Spleen (tissue), 11 donors: ENCODE measurements around the gene KBTBD8. TPM values are rescaled to one million over a fixed set of nuclear protein-coding genes. Genes with fewer than 3 reads are reported as not detected.

Source experiments
- DNase-seq: peaks from one replicate; pipeline ENCODE4 v3.0.0-alpha.2; 2020
- H3K27ac ChIP-seq, 8 donors: fragments of 200-600 bp; sonication (generic) in 7 of 8; 1 replicate in 4 of 8; 2 replicates in 4 of 8; pipeline versions ENCODE4 v1.5.0 to v1.8.0; 2016 to 2021; ENCODE audit warnings: inconsistent platforms in 4 of 8, mild to moderate bottlenecking in 4 of 8, moderate library complexity in 1 of 8
- H3K27me3 ChIP-seq, 7 donors: fragments of 200-600 bp; sonication (generic) in 6 of 7; replicated peaks in 1 of 7; 1 replicate in 4 of 7; 2 replicates in 3 of 7; pipeline versions ENCODE4 v1.5.0 to v1.8.0; 2016 to 2021; ENCODE audit warnings: inconsistent platforms in 3 of 7, mild to moderate bottlenecking in 1 of 7
- H3K36me3 ChIP-seq, 6 donors: fragments of 200-600 bp; sonication (generic) in 5 of 6; 1 replicate in 4 of 6; 2 replicates in 2 of 6; pipeline versions ENCODE4 v1.5.0 to v1.8.0; 2016 to 2021; ENCODE audit warnings: inconsistent platforms in 2 of 6
- H3K4me1 ChIP-seq, 6 donors: fragments of 200-600 bp; sonication (generic) in 5 of 6; 1 replicate in 3 of 6; 2 replicates in 3 of 6; pipeline versions ENCODE4 v1.5.0 to v1.8.0; 2016 to 2021; ENCODE audit warnings: inconsistent platforms in 3 of 6
- H3K4me3 ChIP-seq, 8 donors: fragments of 200-600 bp; sonication (generic) in 7 of 8; 1 replicate in 4 of 8; 2 replicates in 4 of 8; pipeline versions ENCODE4 v1.5.0 to v1.8.0; 2016 to 2021; ENCODE audit warnings: inconsistent platforms in 4 of 8, mild to moderate bottlenecking in 4 of 8, moderate library complexity in 2 of 8
- H3K9me3 ChIP-seq, 8 donors: fragments of 200-600 bp; sonication (generic) in 7 of 8; 1 replicate in 4 of 8; 2 replicates in 4 of 8; pipeline versions ENCODE4 v1.5.0 to v1.8.0; 2016 to 2021; ENCODE audit warnings: inconsistent platforms in 4 of 8
- CTCF ChIP-seq, 11 experiments: fragments of 200-600 bp in 7 of 11; fragments of 450-650 bp in 4 of 11; sonication (generic) in 4 of 11; IDR thresholded peaks in 8 of 11; conservative IDR thresholded peaks in 3 of 11; 1 replicate in 7 of 11; 2 replicates in 4 of 11; pipeline versions ENCODE4 v1.4.0 to v1.8.0; 2016 to 2021; ENCODE audit warnings: antibody characterized with exemption in 11 of 11, inconsistent platforms in 4 of 11, mild to moderate bottlenecking in 1 of 11
- POLR2A ChIP-seq, 3 donors: fragments of 450-650 bp; IDR thresholded peaks; one replicate each; pipeline ENCODE4 v1.5.1; 2017; ENCODE audit warnings: antibody characterized with exemption in 3 of 3, mild to moderate bottlenecking in 1 of 3
- POLR2AphosphoS5 ChIP-seq, 3 donors: sonication (generic); formaldehyde crosslinking; IDR thresholded peaks; one replicate each; pipeline ENCODE4 v1.5.1; 2017; ENCODE audit warnings: antibody characterized with exemption in 3 of 3
- WGBS, 5 donors: extraction: QIAGEN DNeasy Blood & Tissue Kit in 3 of 5; methylation state at CpG; one replicate each; pipeline versions ENCODE4 v1.1.5 to v1.1.7; 2013 to 2018; 5-methylcytosine and 5-hydroxymethylcytosine counted together
- intact Hi-C: fragments of 100-400 bp; cut with DNase I; formaldehyde crosslinking; loops from one replicate; pipeline ENCODE4 v1.15.0; 2023; ENCODE audit warnings: low total_unique reads
- polyA plus RNA-seq, 3 donors: library from polyadenylated mRNA; stranded (reverse); fragments of 200-250 nt; gene quantifications; one replicate each; pipeline ENCODE4 v1.2.1, GENCODE V29; 2013
- total RNA-seq, 7 donors: library from RNA; depleted of rRNA in 3 of 7; stranded (reverse); fragments of >200 nt in 3 of 7; fragmentation: NEBNext Ultra II Directional in 4 of 7; extraction: Animal tissue kit (Norgen Biotek cat#: 25700) in 4 of 7; gene quantifications; one replicate each; pipeline versions ENCODE4 v1.1.0 to v1.2.1, GENCODE V29; 2016 to 2021
- donor health status: healthy with polysubstance abuse.
- donor health status: DM: no; HTN: no; CAD: no; lungs with moderate emphysema.
- donor health status: DM: no; HTN: no; CAD: no.
- donor health status: Bipolar disorder and iron deficiency.
- donor health status: healthy.
- donor health status: DM: no; HTN: no; CAD: no.
- donor health status: DM: yes; HTN: yes; CAD: no.

The KBTBD8 gene
- total and polyA plus RNA-seq, 10 donors, result 9.8 to 31.9 (median 12.7) TPM

DNA sequence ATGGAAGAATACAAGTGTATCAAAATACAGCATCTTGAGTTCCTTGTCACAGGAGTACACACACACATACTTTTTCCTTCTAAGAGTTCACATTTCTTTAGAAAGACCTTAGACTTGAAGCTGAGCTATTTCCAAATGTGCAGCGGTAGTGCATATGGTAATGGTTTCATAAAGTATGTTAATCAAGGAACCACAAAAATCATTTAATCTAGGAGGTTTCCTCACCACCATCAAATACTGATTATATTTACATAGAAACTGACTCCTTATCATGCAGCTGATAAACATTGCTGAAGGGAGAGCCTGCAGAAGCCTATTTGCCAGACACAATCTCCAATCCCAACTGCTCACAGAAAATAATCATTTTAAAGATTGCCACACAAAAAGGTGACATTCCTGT is 40.0 kb upstream of the KBTBD8 start:
- Histone ChIP-seq H3K9me3 (no peaks in the 10 kb centered on the region), H3K27ac (no peak overlapping the region), H3K27me3 (no peaks in the 10 kb centered on the region), H3K4me1 (no peaks in the 10 kb centered on the region), H3K36me3 (no peaks in the 10 kb centered on the region), H3K4me3 (no peak overlapping the region)
- WGBS, 5 donors, result 89 to 100% (median 95%) methylated on average over 1 of the region's 1 CpG
- intact Hi-C loops, result no loop called here
- TF ChIP-seq CTCF (IDR thresholded peaks at IDR 0.05 in 8 of 11, conservative IDR thresholded peaks at IDR 0.05 in 3 of 11) (no peak), POLR2AphosphoS5 (IDR thresholded peaks at IDR 0.05) (no peak), POLR2A (IDR thresholded peaks at IDR 0.05) (no peak)
- no peak for DNase-seq

GRCh38 chr3:66962664-66963063 is 35.4 kb upstream of the KBTBD8 start:
- intact Hi-C loops, result no loop called here
- H3K27me3 ChIP-seq, result no peaks in the 10 kb centered on the region

GRCh38 chr3:66971245-66971644 is 26.9 kb upstream of the KBTBD8 start:
- Histone ChIP-seq H3K27me3 (no peaks in the 10 kb centered on the region), H3K36me3 (no peaks in the 10 kb centered on the region), H3K4me3 (peak overlapping the region in 1 of 8 donors; percentile 30), H3K9me3 (no peaks in the 10 kb centered on the region), H3K27ac (peak overlapping the region in 4 of 8 donors; percentile 41 to 76 (median 74)), H3K4me1 (peaks cover 7 to 22% (median 13%) of the 10 kb centered on the region in 6 donors)
- intact Hi-C loops, result loop anchor here (5.0 to 10.0 kb wide), 2 partner anchors 66 to 144 kb away; no protein-coding TSS in a partner anchor
- TF ChIP-seq CTCF (IDR thresholded peaks at IDR 0.05 in 8 of 11, conservative IDR thresholded peaks at IDR 0.05 in 3 of 11) (no peak), POLR2A (IDR thresholded peaks at IDR 0.05) (no peak), POLR2AphosphoS5 (IDR thresholded peaks at IDR 0.05) (no peak)
- WGBS, 5 donors, result 46 to 53% (median 51%) methylated on average over 3 of the region's 3 CpGs
- no peak for DNase-seq

More at GRCh38 chr3:66962664-66963063, 35.4 kb upstream of the KBTBD8 start:
- H3K4me1 ChIP-seq, result no peaks in the 10 kb centered on the region
- no peaks in the 10 kb centered on the region for H3K9me3 ChIP-seq
- no peak for DNase-seq
- TF ChIP-seq CTCF (IDR thresholded peaks at IDR 0.05 in 8 of 11, conservative IDR thresholded peaks at IDR 0.05 in 3 of 11) (no peak), POLR2A (IDR thresholded peaks at IDR 0.05) (no peak), POLR2AphosphoS5 (IDR thresholded peaks at IDR 0.05) (no peak)
- H3K27ac ChIP-seq, result no peak overlapping the region
- H3K36me3 ChIP-seq, result no peaks in the 10 kb centered on the region
- H3K4me3 ChIP-seq, result no peak overlapping the region
- WGBS, 5 donors, result 89 to 99% (median 96%) methylated on average over 3 of the region's 3 CpGs

GRCh38 chr3:66971891-66972551 is 26.1 kb upstream of the KBTBD8 start:
- Histone ChIP-seq H3K9me3 (no peaks in the 10 kb centered on the region), H3K36me3 (no peaks in the 10 kb centered on the region), H3K27ac (peak overlapping the region in 7 of 8 donors; percentile 4 to 76 (median 68)), H3K27me3 (no peaks in the 10 kb centered on the region), H3K4me3 (peak overlapping the region; percentile 16 to 64 (median 30)), H3K4me1 (peaks cover 7 to 22% (median 13%) of the 10 kb centered on the region in 6 donors)
- intact Hi-C loops, result loop anchor here (5.0 to 10.0 kb wide), 2 partner anchors 65 to 143 kb away; no protein-coding TSS in a partner anchor
- peak; percentile 89 for DNase-seq
- WGBS, 5 donors, result 3 to 14% (median 8%) methylated on average over 21 to 22 of the region's 22 CpGs
- TF ChIP-seq POLR2A (IDR thresholded peaks at IDR 0.05), result no peak
- peak; percentile 46 to 86 (median 74) for TF ChIP-seq CTCF (IDR thresholded peaks at IDR 0.05 in 8 of 11, conservative IDR thresholded peaks at IDR 0.05 in 3 of 11)
- TF ChIP-seq POLR2AphosphoS5 (IDR thresholded peaks at IDR 0.05), result peak in 1 of 3 donors; percentile 47
